HepG2 (cell line): ENCODE measurements around the gene TRIM27. TPM values are rescaled to one million over a fixed set of nuclear protein-coding genes. Genes with fewer than 3 reads are reported as not detected.

Experiments
- E2F1 ChIP-seq: sonication (generic); formaldehyde crosslinking; IDR thresholded peaks from 2 replicates; pipeline ENCODE4 v1.5.0; 2020; ENCODE audit warnings: missing genetic modification reagents
- HOXA9 ChIP-seq: sonication (generic); formaldehyde crosslinking; IDR thresholded peaks from 2 replicates; pipeline ENCODE4 v1.8.1; 2022; ENCODE audit warnings: missing genetic modification reagents, mild to moderate bottlenecking, moderate library complexity, borderline replicate concordance
- MAFG ChIP-seq: sonication (generic); formaldehyde crosslinking; IDR thresholded peaks from 2 replicates; pipeline ENCODE4 v1.5.1; 2020; ENCODE audit warnings: mild to moderate bottlenecking, missing genetic modification reagents
- MED1 ChIP-seq: sonication (generic); formaldehyde crosslinking; IDR thresholded peaks from 2 replicates; pipeline ENCODE4 v1.4.0; 2020; ENCODE audit warnings: missing genetic modification reagents
- MYC ChIP-seq: sonication (generic); formaldehyde crosslinking; IDR thresholded peaks from 2 replicates; pipeline ENCODE4 v1.9.0; 2021; ENCODE audit warnings: missing genetic modification reagents, borderline replicate concordance
- NR3C1 ChIP-seq: sonication (generic); formaldehyde crosslinking; IDR thresholded peaks from 2 replicates; pipeline ENCODE4 v1.4.0; 2020; ENCODE audit warnings: missing genetic modification reagents
- TEAD3 ChIP-seq: optimal IDR thresholded peaks from 2 replicates; pipeline ENCODE3; 2016; ENCODE audit warnings: borderline replicate concordance
- TOE1 ChIP-seq: sonication (generic); formaldehyde crosslinking; IDR thresholded peaks from 2 replicates; pipeline ENCODE4 v1.4.0; 2020; ENCODE audit warnings: mild to moderate bottlenecking, missing genetic modification reagents
- TRAFD1 ChIP-seq: sonication (generic); formaldehyde crosslinking; IDR thresholded peaks from 2 replicates; pipeline ENCODE4 v1.5.1; 2020; ENCODE audit warnings: missing genetic modification reagents, mild to moderate bottlenecking, borderline replicate concordance
- ZBTB33 ChIP-seq: sonication (generic); formaldehyde crosslinking; IDR thresholded peaks from 2 replicates; pipeline ENCODE4 v1.4.0; 2020; ENCODE audit warnings: missing genetic modification reagents
- ZBTB44 ChIP-seq: sonication (generic); formaldehyde crosslinking; IDR thresholded peaks from 2 replicates; pipeline ENCODE4 v1.4.0; 2020; ENCODE audit warnings: missing genetic modification reagents
- ZFP36 ChIP-seq: fragments of 150-350 bp; IDR thresholded peaks from 2 replicates; pipeline ENCODE4 v1.6.1; 2018; ENCODE audit warnings: borderline replicate concordance, low read length, low read depth; ENCODE audit not compliant: partially characterized antibody
- ZNF251 ChIP-seq: sonication (generic); formaldehyde crosslinking; IDR thresholded peaks from 2 replicates; pipeline ENCODE4 v1.9.0; 2021; ENCODE audit warnings: mild to moderate bottlenecking, missing genetic modification reagents
- ZNF329 ChIP-seq: sonication (generic); formaldehyde crosslinking; IDR thresholded peaks from 2 replicates; pipeline ENCODE4 v1.9.0; 2021; ENCODE audit warnings: low read depth, mild to moderate bottlenecking, missing genetic modification reagents
- ZNF562 ChIP-seq: sonication (generic); formaldehyde crosslinking; IDR thresholded peaks from 2 replicates; pipeline ENCODE4 v1.8.0; 2022; ENCODE audit warnings: missing genetic modification reagents, borderline replicate concordance
- ZNF564 ChIP-seq: sonication (generic); formaldehyde crosslinking; IDR thresholded peaks from 2 replicates; pipeline ENCODE4 v1.8.1; 2023; ENCODE audit warnings: mild to moderate bottlenecking, missing genetic modification reagents
- ZNF577 ChIP-seq: sonication (generic); formaldehyde crosslinking; IDR thresholded peaks from 2 replicates; pipeline ENCODE4 v1.4.0; 2020; ENCODE audit warnings: mild to moderate bottlenecking, low read depth, missing genetic modification reagents, borderline replicate concordance
- ZNF629 ChIP-seq: sonication (generic); formaldehyde crosslinking; conservative IDR thresholded peaks from 2 replicates; pipeline ENCODE4 v1.5.0; 2020; ENCODE audit warnings: missing genetic modification reagents
- ZNF775 ChIP-seq: sonication (generic); formaldehyde crosslinking; IDR thresholded peaks from 2 replicates; pipeline ENCODE4 v1.4.0; 2020; ENCODE audit warnings: missing genetic modification reagents, mild to moderate bottlenecking, moderate library complexity, borderline replicate concordance
- polyA plus RNA-seq, 8 experiments: library from polyadenylated mRNA; depleted of rRNA in 3 of 8; stranded (reverse) in 7 of 8; unstranded in 1 of 8; fragments of >200 nt; fragmentation: Illumina TruSeq in 4 of 8; extraction: Trizol in 4 of 8; gene quantifications; 2 replicates each; pipeline versions ENCODE4 v1.2.1 to v1.2.3, GENCODE V29; 2011 to 2016; ENCODE audit warnings: low read depth in 4 of 8, missing spikeins in 1 of 8, mixed read lengths in 1 of 8; ENCODE audit not compliant: insufficient read depth in 1 of 8
- total RNA-seq, 5 experiments: library from RNA; depleted of rRNA; stranded (reverse); fragments of >200 nt; fragmentation: Illumina TruSeq; extraction: Trizol; gene quantifications; 2 replicates each; pipeline ENCODE4 v1.2.3, GENCODE V29; 2016; ENCODE audit warnings: low read depth in 1 of 5
- TF ChIP-seq, protein P1 (sequence below): IDR thresholded peaks from 2 replicates; pipeline ENCODE4 v1.6.1; 2016; ENCODE audit warnings: missing compliant biosample characterization, missing genetic modification reagents, borderline replicate concordance
- TF ChIP-seq, protein P2 (sequence below): sonication (generic); formaldehyde crosslinking; IDR thresholded peaks from 2 replicates; pipeline ENCODE4 v1.5.0; 2020; ENCODE audit warnings: mild to moderate bottlenecking, missing genetic modification reagents, moderate library complexity

Gene TRIM27
- total and polyA plus RNA-seq, 2 of the 13 experiments (the other 11 are each of a cell fraction or from before 2014, with no cell fraction given): 88.6 to 112 TPM

DNA sequence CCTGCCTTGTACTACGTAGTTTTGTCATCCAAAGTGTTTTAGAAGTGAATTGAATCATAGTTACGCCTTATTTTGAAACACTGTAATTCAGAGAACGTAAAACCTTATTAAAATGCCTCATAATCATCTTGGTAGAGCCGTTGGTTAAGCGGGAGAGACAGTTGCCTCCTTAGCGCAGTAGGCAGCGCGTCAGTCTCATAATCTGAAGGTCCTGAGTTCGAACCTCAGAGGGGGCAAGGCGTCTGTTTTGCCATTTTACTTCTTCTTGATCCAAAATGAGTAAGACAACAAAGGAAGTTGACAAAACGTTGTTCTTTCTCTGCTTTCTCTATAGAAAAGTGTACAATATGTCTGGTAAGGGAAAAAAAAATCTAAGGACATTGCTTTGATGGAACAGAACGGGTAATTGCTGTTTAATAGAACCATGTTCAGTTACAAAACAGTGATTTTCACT is 20.7 kb upstream of the TRIM27 start (continued):
- no peak for TF ChIP-seq TRAFD1 (CRISPR knock-in tag)
- TF ChIP-seq MED1 (CRISPR knock-in tag): peak; percentile 69; the same call in 1 of the 2 replicates
- no peak for TF ChIP-seq MYC (CRISPR knock-in tag)
- no peak for TF ChIP-seq ZNF251 (CRISPR knock-in tag)
- TF ChIP-seq TEAD3 (CRISPR knock-in tag): peak; percentile 72
- peak; percentile 57 for TF ChIP-seq ZNF629 (CRISPR knock-in tag)
- TF ChIP-seq HOXA9 (CRISPR knock-in tag): no peak
- TF ChIP-seq ZFP36: peak; percentile 51
- peak; percentile 66 for TF ChIP-seq ZBTB33
- no peak for TF ChIP-seq ZNF775
- TF ChIP-seq ZNF562 (CRISPR knock-in tag): no peak
- TF ChIP-seq ZNF564 (CRISPR knock-in tag): no peak
- no peak for TF ChIP-seq E2F1
- no peak for TF ChIP-seq ZNF577 (CRISPR knock-in tag)
- TF ChIP-seq NR3C1 (CRISPR knock-in tag): no peak
- no peak for TF ChIP-seq MAFG (CRISPR knock-in tag)
- TF ChIP-seq, protein P1, sequence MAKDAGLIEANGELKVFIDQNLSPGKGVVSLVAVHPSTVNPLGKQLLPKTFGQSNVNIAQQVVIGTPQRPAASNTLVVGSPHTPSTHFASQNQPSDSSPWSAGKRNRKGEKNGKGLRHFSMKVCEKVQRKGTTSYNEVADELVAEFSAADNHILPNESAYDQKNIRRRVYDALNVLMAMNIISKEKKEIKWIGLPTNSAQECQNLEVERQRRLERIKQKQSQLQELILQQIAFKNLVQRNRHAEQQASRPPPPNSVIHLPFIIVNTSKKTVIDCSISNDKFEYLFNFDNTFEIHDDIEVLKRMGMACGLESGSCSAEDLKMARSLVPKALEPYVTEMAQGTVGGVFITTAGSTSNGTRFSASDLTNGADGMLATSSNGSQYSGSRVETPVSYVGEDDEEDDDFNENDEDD: peak; percentile 68
- TF ChIP-seq, protein P2, sequence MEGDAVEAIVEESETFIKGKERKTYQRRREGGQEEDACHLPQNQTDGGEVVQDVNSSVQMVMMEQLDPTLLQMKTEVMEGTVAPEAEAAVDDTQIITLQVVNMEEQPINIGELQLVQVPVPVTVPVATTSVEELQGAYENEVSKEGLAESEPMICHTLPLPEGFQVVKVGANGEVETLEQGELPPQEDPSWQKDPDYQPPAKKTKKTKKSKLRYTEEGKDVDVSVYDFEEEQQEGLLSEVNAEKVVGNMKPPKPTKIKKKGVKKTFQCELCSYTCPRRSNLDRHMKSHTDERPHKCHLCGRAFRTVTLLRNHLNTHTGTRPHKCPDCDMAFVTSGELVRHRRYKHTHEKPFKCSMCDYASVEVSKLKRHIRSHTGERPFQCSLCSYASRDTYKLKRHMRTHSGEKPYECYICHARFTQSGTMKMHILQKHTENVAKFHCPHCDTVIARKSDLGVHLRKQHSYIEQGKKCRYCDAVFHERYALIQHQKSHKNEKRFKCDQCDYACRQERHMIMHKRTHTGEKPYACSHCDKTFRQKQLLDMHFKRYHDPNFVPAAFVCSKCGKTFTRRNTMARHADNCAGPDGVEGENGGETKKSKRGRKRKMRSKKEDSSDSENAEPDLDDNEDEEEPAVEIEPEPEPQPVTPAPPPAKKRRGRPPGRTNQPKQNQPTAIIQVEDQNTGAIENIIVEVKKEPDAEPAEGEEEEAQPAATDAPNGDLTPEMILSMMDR (CRISPR knock-in tag): 0 out of 2 replicates have a peak, but pooled peaks have one; percentile 3
- TF ChIP-seq ZNF329 (CRISPR knock-in tag): no peak
- 0 out of 2 replicates have a peak, but pooled peaks have one; percentile 80 for TF ChIP-seq TOE1 (CRISPR knock-in tag)
- 0 out of 2 replicates have a peak, but pooled peaks have one; percentile 85 for TF ChIP-seq ZBTB44 (CRISPR knock-in tag)
